ENCODE data around the gene FKRP.
"Not testable (repeated sequence)": the region's sequence is repeated elsewhere in the genome, so short reads cannot be mapped to it uniquely, and the experiment has no call there.

Gene FKRP

GRCh38 chr19:46745521-46746280 lies at the start of gene FKRP:
Gene FKRP (plus strand): TSS chr19:46746057. CDS start chr19:46755451, 9,394 bp downstream.
- peak in 1 of 3 donors; percentile 27 for DNase-seq (ENCODE audit: low read depth in 3 of 3)

GRCh38 chr19:46696866-46697203 lies 49.0 kb upstream of the FKRP start:
- no peak for DNase-seq (ENCODE audit: low read depth in 3 of 3)

GRCh38 chr19:46697204-46697960 lies 48.5 kb upstream of the FKRP start:
- DNase-seq (ENCODE audit: low read depth in 3 of 3), result no peak

GRCh38 chr19:46698395-46699321 lies 47.2 kb upstream of the FKRP start:
- no peak for DNase-seq (ENCODE audit: low read depth in 3 of 3)

- no peak for DNase-seq (ENCODE audit: low read depth in 3 of 3)
These were observed 45.2 kb upstream of the FKRP start for GRCh38 chr19:46700704-46701103.

- DNase-seq (ENCODE audit: low read depth in 3 of 3), result peak; percentile 69 to 85 (median 84)
These were observed 41.3 kb upstream of the FKRP start for GRCh38 chr19:46704379-46705076.

GRCh38 chr19:46710687-46711086 lies 35.2 kb upstream of the FKRP start:
- DNase-seq (ENCODE audit: low read depth in 3 of 3), result no peak

GRCh38 chr19:46712768-46713338 lies 33.0 kb upstream of the FKRP start:
- not testable (repeated sequence) for DNase-seq (ENCODE audit: low read depth in 3 of 3)

- peak in 2 of 3 donors; percentile 51 to 56 for DNase-seq (ENCODE audit: low read depth in 3 of 3)
These were observed 31.9 kb upstream of the FKRP start for GRCh38 chr19:46713781-46714443.

GRCh38 chr19:46714444-46715106 lies 31.3 kb upstream of the FKRP start:
- DNase-seq (ENCODE audit: low read depth in 3 of 3), result no peak

- DNase-seq (ENCODE audit: low read depth in 3 of 3), result no peak
These were observed 30.3 kb upstream of the FKRP start for GRCh38 chr19:46715620-46715974.

GRCh38 chr19:46715975-46716671 lies 29.7 kb upstream of the FKRP start:
- no peak for DNase-seq (ENCODE audit: low read depth in 3 of 3)

GRCh38 chr19:46716672-46717033 lies 29.2 kb upstream of the FKRP start:
- no peak for DNase-seq (ENCODE audit: low read depth in 3 of 3)

GRCh38 chr19:46717034-46717715 lies 28.7 kb upstream of the FKRP start, which contains the start of gene PRKD2:
Gene PRKD2 (minus strand): TSS chr19:46717114. CDS start chr19:46716370, 744 bp downstream.
- peak; percentile 74 to 89 (median 87) for DNase-seq (ENCODE audit: low read depth in 3 of 3)

- no peak for DNase-seq (ENCODE audit: low read depth in 3 of 3)
These were observed 28.1 kb upstream of the FKRP start for GRCh38 chr19:46717716-46718143.

- DNase-seq (ENCODE audit: low read depth in 3 of 3), result no peak
These were observed 27.5 kb upstream of the FKRP start for GRCh38 chr19:46718157-46718933.

GRCh38 chr19:46718934-46719622 lies 26.8 kb upstream of the FKRP start:
- DNase-seq (ENCODE audit: low read depth in 3 of 3), result no peak

All from stimulated activated CD4-positive, alpha-beta T cell treated with anti-CD3 and anti-CD28 coated beads, TNF-alpha, amount 100 ng/mL, for 48 hours (primary cell).